ENCODE measurements around the gene RFTN1.

DNA sequence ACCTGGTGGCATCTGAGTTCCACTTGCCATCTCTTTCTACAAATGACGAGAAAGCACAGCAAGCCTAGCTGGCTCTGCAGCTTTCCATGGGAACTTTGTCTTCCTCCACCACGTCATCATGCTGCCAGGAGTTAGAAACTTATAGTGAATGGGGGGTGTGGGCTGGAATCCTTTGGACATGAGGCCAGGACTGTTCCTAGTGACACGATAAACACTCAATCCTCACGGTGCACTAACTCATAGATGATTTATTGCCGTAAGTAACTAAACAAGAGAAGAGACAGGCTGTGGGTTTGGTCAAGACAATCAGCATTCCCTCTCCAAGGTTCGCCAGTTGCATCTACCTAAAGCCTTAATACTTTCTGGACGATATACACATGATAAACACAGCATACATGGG lies 197.9 kb downstream of the RFTN1 start:
- no peak for TF ChIP-seq POLR2AphosphoS5 (IDR thresholded peaks at IDR 0.05)
- TF ChIP-seq POLR2A (IDR thresholded peaks at IDR 0.05) = no peak
- TF ChIP-seq, protein P1, sequence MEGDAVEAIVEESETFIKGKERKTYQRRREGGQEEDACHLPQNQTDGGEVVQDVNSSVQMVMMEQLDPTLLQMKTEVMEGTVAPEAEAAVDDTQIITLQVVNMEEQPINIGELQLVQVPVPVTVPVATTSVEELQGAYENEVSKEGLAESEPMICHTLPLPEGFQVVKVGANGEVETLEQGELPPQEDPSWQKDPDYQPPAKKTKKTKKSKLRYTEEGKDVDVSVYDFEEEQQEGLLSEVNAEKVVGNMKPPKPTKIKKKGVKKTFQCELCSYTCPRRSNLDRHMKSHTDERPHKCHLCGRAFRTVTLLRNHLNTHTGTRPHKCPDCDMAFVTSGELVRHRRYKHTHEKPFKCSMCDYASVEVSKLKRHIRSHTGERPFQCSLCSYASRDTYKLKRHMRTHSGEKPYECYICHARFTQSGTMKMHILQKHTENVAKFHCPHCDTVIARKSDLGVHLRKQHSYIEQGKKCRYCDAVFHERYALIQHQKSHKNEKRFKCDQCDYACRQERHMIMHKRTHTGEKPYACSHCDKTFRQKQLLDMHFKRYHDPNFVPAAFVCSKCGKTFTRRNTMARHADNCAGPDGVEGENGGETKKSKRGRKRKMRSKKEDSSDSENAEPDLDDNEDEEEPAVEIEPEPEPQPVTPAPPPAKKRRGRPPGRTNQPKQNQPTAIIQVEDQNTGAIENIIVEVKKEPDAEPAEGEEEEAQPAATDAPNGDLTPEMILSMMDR (IDR thresholded peaks at IDR 0.05) = no peak
- no peak for TF ChIP-seq EP300 (IDR thresholded peaks at IDR 0.05)

Data from suprapubic skin (tissue), 4 donors.